HepG2 (cell line): Measurements from ENCODE around the gene SPATA33. TPM values are rescaled to one million over a fixed set of nuclear protein-coding genes. Genes with fewer than 3 reads are reported as not detected.

Source experiments
- AGO1 ChIP-seq: fragments of 200-400 bp; formaldehyde crosslinking; IDR thresholded peaks from 2 replicates; pipeline ENCODE4 v1.6.1; 2017; ENCODE audit warnings: mild to moderate bottlenecking, low read depth, low read length, moderate library complexity; ENCODE audit not compliant: poor library complexity, severe bottlenecking
- AGO2 ChIP-seq: fragments of 200-400 bp; formaldehyde crosslinking; optimal IDR thresholded peaks from 2 replicates; pipeline ENCODE3; 2017; ENCODE audit warnings: mild to moderate bottlenecking, low read depth, low read length, moderate library complexity
- AHDC1 ChIP-seq: sonication (generic); formaldehyde crosslinking; IDR thresholded peaks from 2 replicates; pipeline ENCODE4 v1.5.1; 2020; ENCODE audit warnings: mild to moderate bottlenecking, missing genetic modification reagents, borderline replicate concordance
- BHLHE40 ChIP-seq: IDR thresholded peaks from 2 replicates; pipeline ENCODE4 v1.6.1; 2011; ENCODE audit warnings: low read length, improper control_type of control experiment
- DBP ChIP-seq: sonication (generic); formaldehyde crosslinking; IDR thresholded peaks from 2 replicates; pipeline ENCODE4 v1.4.0; 2020; ENCODE audit warnings: missing genetic modification reagents; ENCODE audit errors: not compliant biosample characterization
- HHEX ChIP-seq: IDR thresholded peaks from 2 replicates; pipeline ENCODE4 v1.6.1; 2016; ENCODE audit warnings: control low read depth
- HOXA7 ChIP-seq: sonication (generic); formaldehyde crosslinking; IDR thresholded peaks from 2 replicates; pipeline ENCODE4 v1.8.1; 2022; ENCODE audit warnings: mild to moderate bottlenecking, missing genetic modification reagents, moderate library complexity
- KDM1A ChIP-seq: IDR thresholded peaks from 2 replicates; pipeline ENCODE4 v1.6.1; 2016; ENCODE audit warnings: missing compliant biosample characterization
- MBD4 ChIP-seq: IDR thresholded peaks from 2 replicates; pipeline ENCODE4 v1.6.1; 2012; ENCODE audit warnings: low read length, inconsistent platforms, borderline replicate concordance
- MIER3 ChIP-seq: IDR thresholded peaks from 2 replicates; pipeline ENCODE4 v1.6.1; 2016; ENCODE audit warnings: missing compliant biosample characterization, borderline replicate concordance
- PATZ1 ChIP-seq: sonication (generic); formaldehyde crosslinking; IDR thresholded peaks from 2 replicates; pipeline ENCODE4 v1.4.0; 2020; ENCODE audit warnings: missing genetic modification reagents
- PAXIP1 ChIP-seq: sonication (generic); formaldehyde crosslinking; conservative IDR thresholded peaks from 2 replicates; pipeline ENCODE4 v1.4.0; 2020; ENCODE audit warnings: mild to moderate bottlenecking, missing genetic modification reagents, moderate library complexity
- RNF2 ChIP-seq: fragments of 450-650 bp; conservative IDR thresholded peaks from 2 replicates; pipeline ENCODE4 v1.6.1; 2016; ENCODE audit warnings: low read depth
- SP4 ChIP-seq: sonication (generic); formaldehyde crosslinking; IDR thresholded peaks from 2 replicates; pipeline ENCODE4 v1.8.1; 2023; ENCODE audit warnings: mild to moderate bottlenecking, missing genetic modification reagents
- ZBTB7B ChIP-seq: sonication (generic); formaldehyde crosslinking; IDR thresholded peaks from 2 replicates; pipeline ENCODE4 v1.4.0; 2020; ENCODE audit warnings: missing genetic modification reagents
- ZNF550 ChIP-seq: sonication (generic); formaldehyde crosslinking; IDR thresholded peaks from 2 replicates; pipeline ENCODE4 v1.4.0; 2020; ENCODE audit warnings: mild to moderate bottlenecking, missing genetic modification reagents, borderline replicate concordance
- ZNF713 ChIP-seq: sonication (generic); formaldehyde crosslinking; IDR thresholded peaks from 2 replicates; pipeline ENCODE4 v1.4.0; 2020; ENCODE audit warnings: mild to moderate bottlenecking, missing genetic modification reagents
- polyA plus RNA-seq, 8 experiments: library from polyadenylated mRNA; depleted of rRNA in 3 of 8; stranded (reverse) in 7 of 8; unstranded in 1 of 8; fragments of >200 nt; fragmentation: Illumina TruSeq in 4 of 8; extraction: Trizol in 4 of 8; gene quantifications; 2 replicates each; pipeline versions ENCODE4 v1.2.1 to v1.2.3, GENCODE V29; 2011 to 2016; ENCODE audit warnings: low read depth in 4 of 8, missing spikeins in 1 of 8, mixed read lengths in 1 of 8; ENCODE audit not compliant: insufficient read depth in 1 of 8
- total RNA-seq, 5 experiments: library from RNA; depleted of rRNA; stranded (reverse); fragments of >200 nt; fragmentation: Illumina TruSeq; extraction: Trizol; gene quantifications; 2 replicates each; pipeline ENCODE4 v1.2.3, GENCODE V29; 2016; ENCODE audit warnings: low read depth in 1 of 5

SPATA33 gene
- total and polyA plus RNA-seq, 2 of the 13 experiments (the other 11 are each of a cell fraction or from before 2014, with no cell fraction given), result 5.7 to 11.0 TPM

- TF ChIP-seq HHEX (CRISPR knock-in tag), result no peak
- TF ChIP-seq PAXIP1, result peak; percentile 79
- TF ChIP-seq HOXA7 (CRISPR knock-in tag), result no peak
- peak; percentile 40; the same call in 1 of the 2 replicates for TF ChIP-seq BHLHE40
- TF ChIP-seq RNF2, result no peak
- peak; percentile 82 for TF ChIP-seq AGO1
- peak; percentile 82 for TF ChIP-seq ZBTB7B
- TF ChIP-seq DBP (CRISPR knock-in tag), result no peak
- no peak for TF ChIP-seq ZNF713
- peak; percentile 73 for TF ChIP-seq PATZ1 (CRISPR knock-in tag)
- peak; percentile 60; the same call in 1 of the 2 replicates for TF ChIP-seq SP4 (CRISPR knock-in tag)
- no peak for TF ChIP-seq KDM1A (CRISPR knock-in tag)
- TF ChIP-seq ZNF550, result no peak
- TF ChIP-seq MBD4, result no peak
- TF ChIP-seq MIER3 (CRISPR knock-in tag), result no peak
- peak; percentile 20 for TF ChIP-seq AGO2
- no peak for TF ChIP-seq AHDC1 (CRISPR knock-in tag)
These were observed 36.5 kb downstream of the SPATA33 start (continued) for GRCh38 chr16:89693931-89694783.
